Measurements from ENCODE around the gene PUS3.

The PUS3 gene

GRCh38 chr11:125902927-125903710, at the start of gene PUS3:
TSS of gene PUS3 (minus strand) at chr11:125903206. CDS start at chr11:125896284, 6,922 bp downstream.
- peak; percentile 91 for DNase-seq

- DNase-seq = no peak
Observed at GRCh38 chr11:125952559-125952958, 49.6 kb upstream of the PUS3 start.

- DNase-seq = no peak
Observed at GRCh38 chr11:125951731-125952130, 48.7 kb upstream of the PUS3 start.

- DNase-seq = no peak
Observed at GRCh38 chr11:125950696-125951651, 48.0 kb upstream of the PUS3 start.

GRCh38 chr11:125950178-125950490, 47.1 kb upstream of the PUS3 start:
- no peak for DNase-seq

GRCh38 chr11:125949271-125950177, 46.5 kb upstream of the PUS3 start:
- no peak for DNase-seq

GRCh38 chr11:125948278-125949051, 45.5 kb upstream of the PUS3 start:
- DNase-seq = no peak

- no peak for DNase-seq
Observed at GRCh38 chr11:125947419-125948277, 44.6 kb upstream of the PUS3 start.

- no peak for DNase-seq
Observed at GRCh38 chr11:125946712-125947418, 43.9 kb upstream of the PUS3 start.

GRCh38 chr11:125945797-125946520, 43.0 kb upstream of the PUS3 start, which contains the start of gene VSIG10L2:
TSS of gene VSIG10L2 (plus strand) at chr11:125946044. CDS start at chr11:125946056, 12 bp downstream.
- no peak for DNase-seq

- no peak for DNase-seq
Observed at GRCh38 chr11:125945011-125945796, 42.2 kb upstream of the PUS3 start.

GRCh38 chr11:125944350-125945010, 41.5 kb upstream of the PUS3 start:
- no peak for DNase-seq

GRCh38 chr11:125943661-125944349, 40.8 kb upstream of the PUS3 start:
- DNase-seq = no peak

- DNase-seq = no peak
Observed at GRCh38 chr11:125942771-125943428, 39.9 kb upstream of the PUS3 start.

GRCh38 chr11:125941619-125942611, 38.9 kb upstream of the PUS3 start:
- peak; percentile 54 for DNase-seq

GRCh38 chr11:125941267-125941618, 38.2 kb upstream of the PUS3 start:
- no peak for DNase-seq

Data from activated naive CD4-positive, alpha-beta T cell treated with anti-CD3 and anti-CD28 coated beads, Interleukin-2, amount 50 U/mL, for 16 hours (primary cell).